Measurements from ENCODE around the gene NACC2.
A peak's percentile ranks its signal among the peaks of the same experiment; 100 is the strongest.

The NACC2 gene

GRCh38 chr9:136110082-136111061 lies 15.3 kb upstream of the NACC2 start:
- ChIA-PET POLR2A (interaction anchor here (1.0 to 1.3 kb wide), 3 partner anchors 8 to 19 kb away, joined by 3 to 9 read pairs (median 3); partner anchors contain the start of gene TMEM250), CTCF (interaction anchor here (0.9 to 3.4 kb wide), 9 partner anchors 8 to 253 kb away, joined by 3 to 15 read pairs (median 3); partner anchors contain the start of gene TMEM250)
- no peaks in the 10 kb centered on the region for H3K27me3 ChIP-seq (replicated peaks in 2 of 5; ENCODE audit: control insufficient read depth in 4 of 5, insufficient read depth in 5 of 5, low read length in 4 of 5)
- H3K9me3 ChIP-seq (ENCODE audit: control extremely low read depth in 1 of 5, control insufficient read depth in 4 of 5, insufficient read depth in 2 of 5, low read depth in 1 of 5, low read length in 4 of 5) = no peaks in the 10 kb centered on the region
- peak in 2 of 3 donors; percentile 74 to 79 for DNase-seq
- peak overlapping the region in 4 of 7 experiments; percentile 52 to 70 (median 59) for H3K4me3 ChIP-seq (ENCODE audit: control insufficient read depth in 1 of 7, extremely low read depth in 1 of 7, insufficient read depth in 4 of 7, low read depth in 2 of 7, low read length in 6 of 7)
- peaks cover 0 to 12% (median 8%) of the 10 kb centered on the region in 4 experiments for H3K36me3 ChIP-seq (ENCODE audit: control insufficient read depth in 4 of 4, insufficient read depth in 4 of 4, low read length in 3 of 4)
- H3K27ac ChIP-seq (ENCODE audit: insufficient read depth in 1 of 2, low read depth in 1 of 2, low read length in 2 of 2, poor library complexity in 1 of 2, severe bottlenecking in 2 of 2) = peak overlapping the region in 1 of 2 experiments; percentile 25
- 2% methylated on average over 31 of the region's 42 CpGs for WGBS (ENCODE audit: insufficient coverage)
- H3K4me1 ChIP-seq (ENCODE audit: control extremely low read depth in 1 of 4, control insufficient read depth in 4 of 4, insufficient read depth in 4 of 4, low read length in 3 of 4) = peaks cover 2 to 75% (median 60%) of the 10 kb centered on the region in 4 experiments

- Histone ChIP-seq H3K4me3 (ENCODE audit: control insufficient read depth in 1 of 7, extremely low read depth in 1 of 7, insufficient read depth in 4 of 7, low read depth in 2 of 7, low read length in 6 of 7) (peak overlapping the region in 6 of 7 experiments; percentile 23 to 70 (median 56)), H3K4me1 (ENCODE audit: control extremely low read depth in 1 of 4, control insufficient read depth in 4 of 4, insufficient read depth in 4 of 4, low read length in 3 of 4) (peaks cover 2 to 83% (median 69%) of the 10 kb centered on the region in 4 experiments), H3K27me3 (replicated peaks in 2 of 5; ENCODE audit: control insufficient read depth in 4 of 5, insufficient read depth in 5 of 5, low read length in 4 of 5) (no peaks in the 10 kb centered on the region), H3K9me3 (ENCODE audit: control extremely low read depth in 1 of 5, control insufficient read depth in 4 of 5, insufficient read depth in 2 of 5, low read depth in 1 of 5, low read length in 4 of 5) (no peaks in the 10 kb centered on the region), H3K27ac (ENCODE audit: insufficient read depth in 1 of 2, low read depth in 1 of 2, low read length in 2 of 2, poor library complexity in 1 of 2, severe bottlenecking in 2 of 2) (peak overlapping the region in 1 of 2 experiments; percentile 70), H3K36me3 (ENCODE audit: control insufficient read depth in 4 of 4, insufficient read depth in 4 of 4, low read length in 3 of 4) (peaks cover 0 to 3% (median under 1%) of the 10 kb centered on the region in 4 experiments)
- POLR2A ChIA-PET = interaction anchor here (1.0 to 1.3 kb wide), 3 partner anchors 9 to 18 kb away, joined by 3 to 9 read pairs (median 3); partner anchors contain the start of gene TMEM250
- WGBS (ENCODE audit: insufficient coverage) = 1% methylated on average over 30 of the region's 48 CpGs
- CTCF ChIA-PET = interaction anchor here (0.7 to 3.4 kb wide), 11 partner anchors 8 to 254 kb away, joined by 3 to 15 read pairs (median 3); partner anchors contain the start of gene TMEM250
- DNase-seq = peak; percentile 88 to 95 (median 93)
Observed at GRCh38 chr9:136109351-136110081, 14.4 kb upstream of the NACC2 start.

GRCh38 chr9:136108648-136109266 lies 13.7 kb upstream of the NACC2 start:
- POLR2A ChIA-PET = interaction anchor here (1.3 kb wide), 1 partner anchor 17 kb away, joined by 3 read pairs; no protein-coding TSS in a partner anchor

GRCh38 chr9:136107953-136108647 lies 13.0 kb upstream of the NACC2 start:
- 80% methylated on average over 29 of the region's 29 CpGs for WGBS (ENCODE audit: insufficient coverage)
- Histone ChIP-seq H3K27ac (ENCODE audit: insufficient read depth in 1 of 2, low read depth in 1 of 2, low read length in 2 of 2, poor library complexity in 1 of 2, severe bottlenecking in 2 of 2) (peak overlapping the region in 1 of 2 experiments; percentile 65), H3K4me1 (ENCODE audit: control extremely low read depth in 1 of 4, control insufficient read depth in 4 of 4, insufficient read depth in 4 of 4, low read length in 3 of 4) (peaks cover 2 to 89% (median 77%) of the 10 kb centered on the region in 4 experiments), H3K9me3 (ENCODE audit: control extremely low read depth in 1 of 5, control insufficient read depth in 4 of 5, insufficient read depth in 2 of 5, low read depth in 1 of 5, low read length in 4 of 5) (no peaks in the 10 kb centered on the region), H3K36me3 (ENCODE audit: control insufficient read depth in 4 of 4, insufficient read depth in 4 of 4, low read length in 3 of 4) (no peaks in the 10 kb centered on the region), H3K4me3 (ENCODE audit: control insufficient read depth in 1 of 7, extremely low read depth in 1 of 7, insufficient read depth in 4 of 7, low read depth in 2 of 7, low read length in 6 of 7) (peak overlapping the region in 3 of 7 experiments; percentile 44 to 70 (median 56)), H3K27me3 (replicated peaks in 2 of 5; ENCODE audit: control insufficient read depth in 4 of 5, insufficient read depth in 5 of 5, low read length in 4 of 5) (no peaks in the 10 kb centered on the region)
- ChIA-PET POLR2A (no interaction called here), CTCF (interaction anchor here (1.9 to 3.6 kb wide), 4 partner anchors 10 to 17 kb away, joined by 9 to 16 read pairs (median 10); partner anchors contain the start of gene TMEM250)
- no peak for DNase-seq

More at GRCh38 chr9:136108648-136109266, 13.7 kb upstream of the NACC2 start:
- Histone ChIP-seq H3K9me3 (ENCODE audit: control extremely low read depth in 1 of 5, control insufficient read depth in 4 of 5, insufficient read depth in 2 of 5, low read depth in 1 of 5, low read length in 4 of 5) (no peaks in the 10 kb centered on the region), H3K4me3 (ENCODE audit: control insufficient read depth in 1 of 7, extremely low read depth in 1 of 7, insufficient read depth in 4 of 7, low read depth in 2 of 7, low read length in 6 of 7) (peak overlapping the region in 6 of 7 experiments; percentile 23 to 70 (median 56)), H3K27ac (ENCODE audit: insufficient read depth in 1 of 2, low read depth in 1 of 2, low read length in 2 of 2, poor library complexity in 1 of 2, severe bottlenecking in 2 of 2) (peak overlapping the region in 1 of 2 experiments; percentile 70), H3K4me1 (ENCODE audit: control extremely low read depth in 1 of 4, control insufficient read depth in 4 of 4, insufficient read depth in 4 of 4, low read length in 3 of 4) (peaks cover 2 to 89% (median 74%) of the 10 kb centered on the region in 4 experiments), H3K27me3 (replicated peaks in 2 of 5; ENCODE audit: control insufficient read depth in 4 of 5, insufficient read depth in 5 of 5, low read length in 4 of 5) (no peaks in the 10 kb centered on the region), H3K36me3 (ENCODE audit: control insufficient read depth in 4 of 4, insufficient read depth in 4 of 4, low read length in 3 of 4) (no peaks in the 10 kb centered on the region)
- DNase-seq = no peak
- 73% methylated on average over 19 of the region's 27 CpGs for WGBS (ENCODE audit: insufficient coverage)
- CTCF ChIA-PET = interaction anchor here (0.9 to 3.1 kb wide), 7 partner anchors 8 to 142 kb away, joined by 3 to 10 read pairs (median 3); partner anchors contain the start of gene TMEM250

- 0% methylated on average over 11 of the region's 29 CpGs for WGBS (ENCODE audit: insufficient coverage)
- CTCF ChIA-PET = interaction anchor here (0.7 to 3.6 kb wide), 5 partner anchors 11 to 142 kb away, joined by 3 to 16 read pairs (median 6); no protein-coding TSS in a partner anchor
- POLR2A ChIA-PET = interaction anchor here (1.3 kb wide), 1 partner anchor 11 kb away, joined by 4 read pairs; no protein-coding TSS in a partner anchor
- no peaks in the 10 kb centered on the region for H3K9me3 ChIP-seq (ENCODE audit: control extremely low read depth in 1 of 5, control insufficient read depth in 4 of 5, insufficient read depth in 2 of 5, low read depth in 1 of 5, low read length in 4 of 5)
- no peaks in the 10 kb centered on the region for H3K36me3 ChIP-seq (ENCODE audit: control insufficient read depth in 4 of 4, insufficient read depth in 4 of 4, low read length in 3 of 4)
- DNase-seq = peak; percentile 81 to 95 (median 92)
- peak overlapping the region in 5 of 7 experiments; percentile 24 to 56 (median 44) for H3K4me3 ChIP-seq (ENCODE audit: control insufficient read depth in 1 of 7, extremely low read depth in 1 of 7, insufficient read depth in 4 of 7, low read depth in 2 of 7, low read length in 6 of 7)
- H3K27me3 ChIP-seq (replicated peaks in 2 of 5; ENCODE audit: control insufficient read depth in 4 of 5, insufficient read depth in 5 of 5, low read length in 4 of 5) = no peaks in the 10 kb centered on the region
- H3K27ac ChIP-seq (ENCODE audit: insufficient read depth in 1 of 2, low read depth in 1 of 2, low read length in 2 of 2, poor library complexity in 1 of 2, severe bottlenecking in 2 of 2) = peak overlapping the region; percentile 1 to 65
- peaks cover 2 to 83% (median 77%) of the 10 kb centered on the region in 4 experiments for H3K4me1 ChIP-seq (ENCODE audit: control extremely low read depth in 1 of 4, control insufficient read depth in 4 of 4, insufficient read depth in 4 of 4, low read length in 3 of 4)
Observed at GRCh38 chr9:136107155-136107952, 12.3 kb upstream of the NACC2 start.

All from common myeloid progenitor, CD34-positive (primary cell).